ENCODE data around the gene IMMT. TPM values are rescaled to one million over a fixed set of nuclear protein-coding genes. Genes with fewer than 3 reads are reported as not detected.

The IMMT gene
- polyA plus RNA-seq, 1 donor from 2014 or later = 45.9 TPM

GRCh38 chr2:86102157-86102556 is 93.1 kb downstream of the IMMT start:
- Histone ChIP-seq H3K9me2 (ENCODE audit: insufficient read depth, low read length) (no peaks in the 10 kb centered on the region), H3K27me3 (ENCODE audit: insufficient read depth, low read depth, low read length) (no peaks in the 10 kb centered on the region), H3K27ac (ENCODE audit: low read length) (no peak overlapping the region), H3K4me3 (ENCODE audit: low read length) (no peak overlapping the region), H2AFZ (ENCODE audit: low read depth, low read length) (no peak overlapping the region), H3F3A (ENCODE audit: insufficient read depth, low read length, poor library complexity, severe bottlenecking) (no peaks in the 10 kb centered on the region), H3K4me2 (ENCODE audit: low read length) (no peak overlapping the region), H3K36me3 (ENCODE audit: insufficient read depth, low read length) (peaks cover 4% of the 10 kb centered on the region), H3K79me2 (replicated peaks; ENCODE audit: insufficient read depth, low read length) (peaks cover 36% of the 10 kb centered on the region), H4K20me1 (ENCODE audit: insufficient read depth) (no peaks in the 10 kb centered on the region), H3K9ac (ENCODE audit: low read length) (no peak overlapping the region), H3K9me3 (ENCODE audit: low read length) (no peaks in the 10 kb centered on the region)
- TF ChIP-seq RAD21 (conservative IDR thresholded peaks at IDR 0.05) (no peak), TAF1 (IDR thresholded peaks at IDR 0.05; ENCODE audit: low read depth) (no peak), MXI1 (conservative IDR thresholded peaks at IDR 0.05; ENCODE audit: poor library complexity, severe bottlenecking) (no peak), EZH2 (IDR thresholded peaks at IDR 0.05; ENCODE audit: borderline replicate concordance, insufficient read depth, low read length, poor library complexity, severe bottlenecking) (no peak), CTCF (IDR thresholded peaks at IDR 0.05; ENCODE audit: poor library complexity, severe bottlenecking) (no peak), EP300 (conservative IDR thresholded peaks at IDR 0.05; ENCODE audit: poor library complexity, severe bottlenecking) (no peak), REST (IDR thresholded peaks at IDR 0.05; ENCODE audit: borderline replicate concordance) (no peak), POLR2AphosphoS5 (IDR thresholded peaks at IDR 0.05) (no peak), SMC3 (conservative IDR thresholded peaks at IDR 0.05; ENCODE audit: poor library complexity) (no peak)

- H3K27ac ChIP-seq (ENCODE audit: low read length) = no peak overlapping the region
- H3K36me3 ChIP-seq (ENCODE audit: insufficient read depth, low read length) = peaks cover 4% of the 10 kb centered on the region
- peaks cover 23% of the 10 kb centered on the region for H3K79me2 ChIP-seq (replicated peaks; ENCODE audit: insufficient read depth, low read length)
- H3K27me3 ChIP-seq (ENCODE audit: insufficient read depth, low read depth, low read length) = no peaks in the 10 kb centered on the region
- no peak overlapping the region for H2AFZ ChIP-seq (ENCODE audit: low read depth, low read length)
- TF ChIP-seq TAF1 (IDR thresholded peaks at IDR 0.05; ENCODE audit: low read depth) (no peak), RAD21 (conservative IDR thresholded peaks at IDR 0.05) (no peak), POLR2AphosphoS5 (IDR thresholded peaks at IDR 0.05) (no peak), REST (IDR thresholded peaks at IDR 0.05; ENCODE audit: borderline replicate concordance) (no peak), EZH2 (IDR thresholded peaks at IDR 0.05; ENCODE audit: borderline replicate concordance, insufficient read depth, low read length, poor library complexity, severe bottlenecking) (no peak), SMC3 (conservative IDR thresholded peaks at IDR 0.05; ENCODE audit: poor library complexity) (no peak), MXI1 (conservative IDR thresholded peaks at IDR 0.05; ENCODE audit: poor library complexity, severe bottlenecking) (no peak), EP300 (conservative IDR thresholded peaks at IDR 0.05; ENCODE audit: poor library complexity, severe bottlenecking) (no peak), CTCF (IDR thresholded peaks at IDR 0.05; ENCODE audit: poor library complexity, severe bottlenecking) (no peak)
- no peaks in the 10 kb centered on the region for H3K9me2 ChIP-seq (ENCODE audit: insufficient read depth, low read length)
- H3K4me3 ChIP-seq (ENCODE audit: low read length) = no peak overlapping the region
- no peak overlapping the region for H3K9ac ChIP-seq (ENCODE audit: low read length)
- no peaks in the 10 kb centered on the region for H3F3A ChIP-seq (ENCODE audit: insufficient read depth, low read length, poor library complexity, severe bottlenecking)
- no peaks in the 10 kb centered on the region for H4K20me1 ChIP-seq (ENCODE audit: insufficient read depth)
- no peak overlapping the region for H3K4me2 ChIP-seq (ENCODE audit: low read length)
- no peaks in the 10 kb centered on the region for H3K9me3 ChIP-seq (ENCODE audit: low read length)
Observed at GRCh38 chr2:86097913-86098312, 97.3 kb downstream of the IMMT start.

All from neural cell (in vitro differentiated cells).